ENCODE data around the gene GPR89B. TPM values are rescaled to one million over a fixed set of nuclear protein-coding genes. Genes with fewer than 3 reads are reported as not detected.
"Not testable (repeated sequence)": the region's sequence is repeated elsewhere in the genome, so short reads cannot be mapped to it uniquely, and the experiment has no call there.

GPR89B gene
- total RNA-seq (2021): 13.6 and 15.9 TPM in 2 replicates
- Bru-seq, nascent RNA: percentile 71 among the genes with signal in this experiment
- BruChase-seq, experiment 1, labeled RNA remaining after a 2-hour chase: percentile 69 among the genes with signal in this experiment
- percentile 56 among the genes with signal in this experiment for BruChase-seq, experiment 2, labeled RNA remaining after a 6-hour chase
- long read RNA-seq, transcript GPR89B-201 (14 exons, 1,934 nt): major isoform, 13 of 20 reads
- long read RNA-seq, partial matches to known transcripts: 3 of 20 reads
- long read RNA-seq, other reads (novel, unspliced or antisense): 4 of 20 reads

GRCh38 chr1:147928236-147929132 is at the start of gene GPR89B:
Gene GPR89B, plus strand, starts transcription at chr1:147928420. Its CDS starts 117 bp downstream, at chr1:147928537.
- H3K27me3 ChIP-seq (ENCODE audit: insufficient read depth, low read depth); H3F3A ChIP-seq (ENCODE audit: insufficient read depth, low read depth); H3K36me3 ChIP-seq (ENCODE audit: low read depth); intact Hi-C loops (cut with micrococcal nuclease; ENCODE audit: unreplicated experiment); POLR2A ChIA-PET (ENCODE audit: unreplicated experiment); H4K20me1 ChIP-seq (ENCODE audit: insufficient read depth); H3K9me3 ChIP-seq (ENCODE audit: insufficient read depth, low read depth); CTCF ChIA-PET; H3K9me2 ChIP-seq (ENCODE audit: insufficient read depth); H3K4me1 ChIP-seq (replicated peaks; ENCODE audit: insufficient read depth): not testable (repeated sequence)
- peak; percentile 81 to 91 for DNase-seq
- H3K79me2 ChIP-seq (ENCODE audit: low read depth): peaks cover 16% of the 10 kb centered on the region
- peak within 1 kb of the TSS; percentile 73 for H3K4me3 ChIP-seq
- peak within 1 kb of the TSS; percentile 69 for H3K4me2 ChIP-seq
- TSS peak; percentile 60 for BruUV-seq (replicated peaks)
- H3K27ac ChIP-seq: 0 out of 2 replicates have a peak within 1 kb of the TSS, but pooled peaks have one; percentile 2
- peak within 1 kb of the TSS; percentile 83 for H2AFZ ChIP-seq

DNA sequence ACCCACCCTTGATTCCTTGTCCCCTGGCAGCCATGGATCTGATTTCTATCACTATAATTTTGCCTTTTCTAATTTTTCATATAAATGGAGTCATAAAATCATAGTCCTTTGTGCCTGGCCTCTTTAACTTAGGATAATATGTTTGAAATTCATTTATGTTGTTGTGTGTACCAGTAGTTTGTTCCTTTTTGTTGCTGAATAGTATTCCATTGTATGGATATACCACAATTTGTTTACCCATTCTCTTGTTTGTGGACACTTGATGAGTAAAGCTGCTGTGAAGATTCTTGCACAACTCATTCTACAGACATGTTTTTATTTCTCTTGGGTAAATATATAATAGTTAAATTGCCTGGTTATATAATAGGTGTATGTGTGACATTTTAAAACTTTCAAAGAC is 48.3 kb upstream of the GPR89B start:
- intact Hi-C loops (cut with micrococcal nuclease; ENCODE audit: unreplicated experiment): loop anchor here (10.0 kb wide), 1 partner anchor 95 kb away; no protein-coding TSS in a partner anchor
- H3K36me3 ChIP-seq (ENCODE audit: low read depth): no peaks in the 10 kb centered on the region
- H3K27ac ChIP-seq: no peak overlapping the region
- no peaks in the 10 kb centered on the region for H3F3A ChIP-seq (ENCODE audit: insufficient read depth, low read depth)
- TF ChIP-seq CTCF (conservative IDR thresholded peaks at IDR 0.05): no peak
- TF ChIP-seq EZH2 (IDR thresholded peaks at IDR 0.05; ENCODE audit: low read depth): no peak
- H3K27me3 ChIP-seq (ENCODE audit: insufficient read depth, low read depth): no peaks in the 10 kb centered on the region
- H4K20me1 ChIP-seq (ENCODE audit: insufficient read depth): no peaks in the 10 kb centered on the region
- CTCF ChIA-PET: no interaction called here
- no peak overlapping the region for H3K4me2 ChIP-seq
- POLR2A ChIA-PET (ENCODE audit: unreplicated experiment): no interaction called here
- no peak overlapping the region for H3K4me3 ChIP-seq
- H3K4me1 ChIP-seq (replicated peaks; ENCODE audit: insufficient read depth): no peaks in the 10 kb centered on the region
- no peaks in the 10 kb centered on the region for H3K9me2 ChIP-seq (ENCODE audit: insufficient read depth)
- no peaks in the 10 kb centered on the region for H3K9me3 ChIP-seq (ENCODE audit: insufficient read depth, low read depth)
- no peak for DNase-seq
- no TSS peak for BruUV-seq (replicated peaks)
- H2AFZ ChIP-seq: no peak overlapping the region
- no peaks in the 10 kb centered on the region for H3K79me2 ChIP-seq (ENCODE audit: low read depth)

DNA sequence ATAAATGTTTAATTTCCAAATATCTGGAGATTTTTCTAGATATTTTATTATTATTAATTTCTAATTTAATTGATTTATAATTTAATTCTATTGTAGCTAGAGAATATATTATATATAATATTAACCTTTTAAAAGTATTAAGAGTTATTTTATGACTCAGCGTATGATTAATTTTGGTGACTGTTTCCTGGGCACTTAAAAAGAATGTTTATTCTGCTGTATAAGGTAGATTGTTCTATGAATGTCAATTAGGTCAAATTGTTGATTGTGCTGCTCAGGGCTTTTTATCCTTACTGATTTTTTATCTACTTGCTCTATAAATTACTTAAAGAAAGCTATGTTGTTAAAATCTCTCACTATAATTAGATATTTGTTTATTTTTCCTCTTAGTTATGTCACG is 45.7 kb upstream of the GPR89B start:
- CTCF ChIA-PET: no interaction called here
- BruUV-seq (replicated peaks): no TSS peak

More for the DNA sequence above, 45.7 kb upstream of the GPR89B start:
- no peaks in the 10 kb centered on the region for H3K9me2 ChIP-seq (ENCODE audit: insufficient read depth)
- no peak overlapping the region for H3K27ac ChIP-seq
- H4K20me1 ChIP-seq (ENCODE audit: insufficient read depth): no peaks in the 10 kb centered on the region
- H2AFZ ChIP-seq: no peak overlapping the region
- H3K4me2 ChIP-seq: no peak overlapping the region
- H3K79me2 ChIP-seq (ENCODE audit: low read depth): no peaks in the 10 kb centered on the region
- DNase-seq: no peak
- intact Hi-C loops (cut with micrococcal nuclease; ENCODE audit: unreplicated experiment): loop anchor here (10.0 kb wide), 1 partner anchor 98 kb away; no protein-coding TSS in a partner anchor
- POLR2A ChIA-PET (ENCODE audit: unreplicated experiment): interaction anchor here (0.7 kb wide), 1 partner anchor 40 kb away, joined by 4 read pairs; no protein-coding TSS in a partner anchor
- TF ChIP-seq CTCF (conservative IDR thresholded peaks at IDR 0.05): no peak
- TF ChIP-seq EZH2 (IDR thresholded peaks at IDR 0.05; ENCODE audit: low read depth): no peak
- no peaks in the 10 kb centered on the region for H3K36me3 ChIP-seq (ENCODE audit: low read depth)
- no peaks in the 10 kb centered on the region for H3K27me3 ChIP-seq (ENCODE audit: insufficient read depth, low read depth)
- no peaks in the 10 kb centered on the region for H3K4me1 ChIP-seq (replicated peaks; ENCODE audit: insufficient read depth)
- no peaks in the 10 kb centered on the region for H3F3A ChIP-seq (ENCODE audit: insufficient read depth, low read depth)
- no peaks in the 10 kb centered on the region for H3K9me3 ChIP-seq (ENCODE audit: insufficient read depth, low read depth)
- no peak overlapping the region for H3K4me3 ChIP-seq

Measured in PC-9 (cell line).